ENCODE results near the gene AOX1.
"Not testable (repeated sequence)": the region's sequence is repeated elsewhere in the genome, so short reads cannot be mapped to it uniquely, and the experiment has no call there.

AOX1 gene

GRCh38 chr2:200618590-200619021, 32.8 kb downstream of the AOX1 start:
- Histone ChIP-seq H3K9me3 (replicated peaks; ENCODE audit: low read length) (no peaks in the 10 kb centered on the region), H3K9ac (ENCODE audit: low read depth, low read length) (no peak overlapping the region), H3K27me3 (ENCODE audit: control insufficient read depth, insufficient read depth, low read length) (no peaks in the 10 kb centered on the region), H3K36me3 (ENCODE audit: insufficient read depth, low read length) (peaks cover 41% of the 10 kb centered on the region), H3K4me3 (ENCODE audit: low read length) (no peak overlapping the region), H3K4me1 (ENCODE audit: control insufficient read depth, insufficient read depth, low read length) (peaks cover 62% of the 10 kb centered on the region), H3K4me2 (ENCODE audit: low read length) (no peak overlapping the region)

DNA sequence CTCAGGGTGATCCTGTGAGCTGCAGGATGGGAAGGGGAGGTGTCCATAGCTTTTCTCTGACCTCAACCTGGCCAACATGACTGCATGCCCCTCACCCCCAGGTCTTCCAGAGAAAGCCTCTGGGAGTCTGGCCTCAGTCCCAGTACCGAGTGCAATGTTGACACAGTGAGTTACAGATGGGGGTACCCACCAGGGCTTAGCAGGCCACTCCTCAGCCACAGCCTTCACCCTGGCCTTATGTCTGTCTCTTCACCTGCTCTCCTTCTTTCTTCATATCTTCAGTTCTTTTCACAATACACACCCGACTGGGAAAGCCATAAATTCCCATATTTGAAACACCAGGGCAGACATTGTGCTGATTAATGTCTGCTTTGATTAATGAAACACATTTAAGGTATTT, 33.5 kb downstream of the AOX1 start:
- H3K9me3 ChIP-seq (replicated peaks; ENCODE audit: low read length), result no peaks in the 10 kb centered on the region
- H3K36me3 ChIP-seq (ENCODE audit: insufficient read depth, low read length), result peaks cover 41% of the 10 kb centered on the region
- H3K4me2 ChIP-seq (ENCODE audit: low read length), result no peak overlapping the region
- peaks cover 64% of the 10 kb centered on the region for H3K4me1 ChIP-seq (ENCODE audit: control insufficient read depth, insufficient read depth, low read length)
- H3K4me3 ChIP-seq (ENCODE audit: low read length), result no peak overlapping the region
- H3K27me3 ChIP-seq (ENCODE audit: control insufficient read depth, insufficient read depth, low read length), result no peaks in the 10 kb centered on the region
- no peak overlapping the region for H3K9ac ChIP-seq (ENCODE audit: low read depth, low read length)

DNA sequence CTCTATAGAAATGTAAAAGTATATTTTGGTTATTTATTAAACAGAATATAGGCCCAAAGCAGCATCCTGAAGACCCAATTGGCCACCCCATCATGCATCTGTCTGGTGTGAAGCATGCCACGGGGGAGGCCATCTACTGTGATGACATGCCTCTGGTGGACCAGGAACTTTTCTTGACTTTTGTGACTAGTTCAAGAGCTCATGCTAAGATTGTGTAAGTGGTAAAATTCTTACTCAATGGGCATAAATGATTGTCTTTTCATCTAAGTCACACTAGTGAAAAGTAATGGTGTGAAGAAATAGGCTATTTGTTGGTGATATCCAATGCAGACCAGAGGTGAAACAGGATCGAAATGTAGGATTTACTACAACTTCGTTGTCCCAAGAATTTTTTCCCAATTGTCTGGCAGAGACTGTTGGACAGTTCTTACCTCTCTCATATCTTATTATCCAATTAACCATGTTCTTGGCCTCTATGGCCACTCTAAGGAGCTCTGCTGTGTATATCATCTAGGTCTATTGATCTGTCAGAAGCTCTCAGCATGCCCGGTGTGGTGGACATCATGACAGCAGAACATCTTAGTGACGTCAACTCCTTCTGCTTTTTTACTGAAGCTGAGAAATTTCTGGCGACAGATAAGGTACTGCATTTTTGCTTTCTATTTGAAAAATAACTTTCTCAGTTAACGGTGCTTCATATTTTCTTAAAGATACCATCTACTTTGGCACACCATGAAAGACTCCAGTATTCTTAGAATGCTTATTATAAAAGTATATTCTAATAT, 35.0 kb downstream of the AOX1 start:
- H3K4me2 ChIP-seq (ENCODE audit: low read length), result no peak overlapping the region
- H3K36me3 ChIP-seq (ENCODE audit: insufficient read depth, low read length), result peaks cover 35% of the 10 kb centered on the region
- H3K27me3 ChIP-seq (ENCODE audit: control insufficient read depth, insufficient read depth, low read length), result no peaks in the 10 kb centered on the region
- no peak overlapping the region for H3K9ac ChIP-seq (ENCODE audit: low read depth, low read length)
- no peaks in the 10 kb centered on the region for H3K9me3 ChIP-seq (replicated peaks; ENCODE audit: low read length)
- H3K4me1 ChIP-seq (ENCODE audit: control insufficient read depth, insufficient read depth, low read length), result peaks cover 63% of the 10 kb centered on the region
- no peak overlapping the region for H3K4me3 ChIP-seq (ENCODE audit: low read length)

DNA sequence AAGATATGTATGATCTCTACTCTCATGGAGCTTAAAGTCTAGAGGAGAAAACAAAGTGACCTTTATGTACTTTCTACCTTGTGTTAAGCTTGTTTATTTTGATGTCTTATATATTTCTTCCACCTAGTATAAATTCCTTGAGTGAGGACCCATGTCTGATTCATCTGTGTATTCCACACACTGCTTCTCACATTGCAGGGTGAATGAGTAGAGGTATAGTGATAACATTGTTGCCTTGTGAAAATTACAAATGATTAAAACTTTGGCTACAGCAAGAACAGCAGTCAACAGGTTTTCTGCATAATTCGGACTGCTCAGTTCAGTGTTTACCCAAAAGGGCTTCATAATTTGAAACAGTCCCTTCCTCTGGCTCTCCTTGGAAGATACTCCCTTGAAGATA, 36.3 kb downstream of the AOX1 start:
- H3K9me3 ChIP-seq (replicated peaks; ENCODE audit: low read length), result no peaks in the 10 kb centered on the region
- H3K36me3 ChIP-seq (ENCODE audit: insufficient read depth, low read length), result peaks cover 36% of the 10 kb centered on the region
- no peaks in the 10 kb centered on the region for H3K27me3 ChIP-seq (ENCODE audit: control insufficient read depth, insufficient read depth, low read length)
- peaks cover 61% of the 10 kb centered on the region for H3K4me1 ChIP-seq (ENCODE audit: control insufficient read depth, insufficient read depth, low read length)
- no peak overlapping the region for H3K4me3 ChIP-seq (ENCODE audit: low read length)
- no peak overlapping the region for H3K4me2 ChIP-seq (ENCODE audit: low read length)
- H3K9ac ChIP-seq (ENCODE audit: low read depth, low read length), result no peak overlapping the region

DNA sequence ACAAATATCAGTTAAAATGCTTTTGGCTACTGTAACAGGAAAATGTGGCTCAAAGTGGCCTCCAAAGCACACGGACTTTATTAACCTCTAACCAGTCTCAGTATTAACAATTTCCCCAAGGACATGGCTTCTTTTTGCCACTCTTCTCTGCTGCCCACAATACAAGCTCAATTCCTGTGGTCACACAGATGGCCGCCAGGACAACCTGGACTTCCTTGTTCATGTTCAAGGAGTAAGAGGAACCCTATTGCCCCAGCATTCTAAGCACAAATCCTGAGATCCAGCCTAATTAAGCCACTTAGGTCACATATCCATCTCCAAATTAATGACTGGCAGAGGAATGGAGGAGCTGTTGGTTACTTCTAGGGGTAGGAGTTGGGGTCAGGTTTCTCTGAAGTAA, 38.2 kb downstream of the AOX1 start:
- Histone ChIP-seq H3K27me3 (ENCODE audit: control insufficient read depth, insufficient read depth, low read length) (no peaks in the 10 kb centered on the region), H3K4me3 (ENCODE audit: low read length) (no peak overlapping the region)

GRCh38 chr2:200624658-200625057, 38.8 kb downstream of the AOX1 start:
- peak overlapping the region; percentile 35 for H3K9ac ChIP-seq (ENCODE audit: low read depth, low read length)
- H3K4me3 ChIP-seq (ENCODE audit: low read length), result no peak overlapping the region
- peak overlapping the region; percentile 27 for H3K4me2 ChIP-seq (ENCODE audit: low read length)
- H3K36me3 ChIP-seq (ENCODE audit: insufficient read depth, low read length), result peaks cover 45% of the 10 kb centered on the region
- peaks cover 46% of the 10 kb centered on the region for H3K4me1 ChIP-seq (ENCODE audit: control insufficient read depth, insufficient read depth, low read length)
- no peaks in the 10 kb centered on the region for H3K9me3 ChIP-seq (replicated peaks; ENCODE audit: low read length)
- H3K27me3 ChIP-seq (ENCODE audit: control insufficient read depth, insufficient read depth, low read length), result no peaks in the 10 kb centered on the region

More for the DNA sequence above, 38.2 kb downstream of the AOX1 start:
- Histone ChIP-seq H3K36me3 (ENCODE audit: insufficient read depth, low read length) (peaks cover 45% of the 10 kb centered on the region), H3K4me2 (ENCODE audit: low read length) (peak overlapping the region; percentile 27), H3K4me1 (ENCODE audit: control insufficient read depth, insufficient read depth, low read length) (peaks cover 52% of the 10 kb centered on the region), H3K9ac (ENCODE audit: low read depth, low read length) (peak overlapping the region; percentile 2), H3K9me3 (replicated peaks; ENCODE audit: low read length) (no peaks in the 10 kb centered on the region)

DNA sequence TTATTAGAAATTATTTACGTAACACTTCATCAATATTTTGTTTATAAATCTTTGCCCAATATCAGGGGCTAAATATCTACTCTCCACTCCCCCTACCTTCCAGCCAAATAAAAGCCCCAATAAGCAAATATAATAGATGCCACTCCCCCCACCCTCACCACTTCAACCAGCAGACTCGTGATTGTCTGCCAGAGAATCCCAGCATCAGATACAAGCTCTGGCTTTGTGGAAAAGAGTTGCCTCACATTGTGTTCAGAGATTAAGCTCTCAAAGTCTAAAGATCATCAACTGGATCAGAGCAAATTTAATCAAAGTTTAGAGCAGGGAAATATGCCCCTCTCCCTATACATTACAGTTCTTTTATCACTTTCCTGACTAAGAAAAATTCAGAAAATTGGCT, 39.5 kb downstream of the AOX1 start:
- H3K9ac ChIP-seq (ENCODE audit: low read depth, low read length), result peak overlapping the region; percentile 35
- peaks cover 45% of the 10 kb centered on the region for H3K36me3 ChIP-seq (ENCODE audit: insufficient read depth, low read length)
- no peaks in the 10 kb centered on the region for H3K9me3 ChIP-seq (replicated peaks; ENCODE audit: low read length)
- H3K27me3 ChIP-seq (ENCODE audit: control insufficient read depth, insufficient read depth, low read length), result no peaks in the 10 kb centered on the region
- H3K4me2 ChIP-seq (ENCODE audit: low read length), result no peak overlapping the region
- no peak overlapping the region for H3K4me3 ChIP-seq (ENCODE audit: low read length)
- H3K4me1 ChIP-seq (ENCODE audit: control insufficient read depth, insufficient read depth, low read length), result peaks cover 46% of the 10 kb centered on the region

GRCh38 chr2:200625958-200626363, 40.1 kb downstream of the AOX1 start:
- H3K4me3 ChIP-seq (ENCODE audit: low read length), result no peak overlapping the region
- no peak overlapping the region for H3K4me2 ChIP-seq (ENCODE audit: low read length)
- no peaks in the 10 kb centered on the region for H3K27me3 ChIP-seq (ENCODE audit: control insufficient read depth, insufficient read depth, low read length)
- no peaks in the 10 kb centered on the region for H3K9me3 ChIP-seq (replicated peaks; ENCODE audit: low read length)
- peaks cover 46% of the 10 kb centered on the region for H3K4me1 ChIP-seq (ENCODE audit: control insufficient read depth, insufficient read depth, low read length)
- H3K9ac ChIP-seq (ENCODE audit: low read depth, low read length), result no peak overlapping the region
- H3K36me3 ChIP-seq (ENCODE audit: insufficient read depth, low read length), result peaks cover 40% of the 10 kb centered on the region

GRCh38 chr2:200627110-200627770, 41.4 kb downstream of the AOX1 start:
- H3K9ac ChIP-seq (ENCODE audit: low read depth, low read length), result no peak overlapping the region

GRCh38 chr2:200628461-200628860, 42.6 kb downstream of the AOX1 start:
- H3K9me3 ChIP-seq (replicated peaks; ENCODE audit: low read length); H3K27me3 ChIP-seq (ENCODE audit: control insufficient read depth, insufficient read depth, low read length); H3K4me2 ChIP-seq (ENCODE audit: low read length); H3K4me3 ChIP-seq (ENCODE audit: low read length); H3K9ac ChIP-seq (ENCODE audit: low read depth, low read length): not testable (repeated sequence)
- Histone ChIP-seq H3K36me3 (ENCODE audit: insufficient read depth, low read length) (peaks cover 28% of the 10 kb centered on the region), H3K4me1 (ENCODE audit: control insufficient read depth, insufficient read depth, low read length) (peaks cover 40% of the 10 kb centered on the region)

More at GRCh38 chr2:200627110-200627770, 41.4 kb downstream of the AOX1 start:
- no peak overlapping the region for H3K4me3 ChIP-seq (ENCODE audit: low read length)
- peaks cover 38% of the 10 kb centered on the region for H3K36me3 ChIP-seq (ENCODE audit: insufficient read depth, low read length)
- H3K9me3 ChIP-seq (replicated peaks; ENCODE audit: low read length), result no peaks in the 10 kb centered on the region
- no peaks in the 10 kb centered on the region for H3K27me3 ChIP-seq (ENCODE audit: control insufficient read depth, insufficient read depth, low read length)
- no peak overlapping the region for H3K4me2 ChIP-seq (ENCODE audit: low read length)
- peaks cover 42% of the 10 kb centered on the region for H3K4me1 ChIP-seq (ENCODE audit: control insufficient read depth, insufficient read depth, low read length)

GRCh38 chr2:200631287-200631686, 45.5 kb downstream of the AOX1 start:
- no peak overlapping the region for H3K4me3 ChIP-seq (ENCODE audit: low read length)
- no peak overlapping the region for H3K9ac ChIP-seq (ENCODE audit: low read depth, low read length)
- no peaks in the 10 kb centered on the region for H3K27me3 ChIP-seq (ENCODE audit: control insufficient read depth, insufficient read depth, low read length)
- no peak overlapping the region for H3K4me2 ChIP-seq (ENCODE audit: low read length)
- H3K9me3 ChIP-seq (replicated peaks; ENCODE audit: low read length), result no peaks in the 10 kb centered on the region
- H3K4me1 ChIP-seq (ENCODE audit: control insufficient read depth, insufficient read depth, low read length), result peaks cover 17% of the 10 kb centered on the region
- H3K36me3 ChIP-seq (ENCODE audit: insufficient read depth, low read length), result peaks cover 39% of the 10 kb centered on the region

Measured in skeletal muscle satellite cell (primary cell).